GM19467 (cell line): ENCODE data around the gene GALR1.
"Not testable (repeated sequence)": the region's sequence is repeated elsewhere in the genome, so short reads cannot be mapped to it uniquely, and the experiment has no call there.

Source experiments
- ATAC-seq: cut with Tn5 transposase; IDR thresholded peaks from one replicate; pipeline ENCODE4 v1.9.1; 2021; ENCODE audit warnings: mild to moderate bottlenecking, moderate library complexity; ENCODE audit not compliant: unreplicated experiment

The GALR1 gene, protein sequence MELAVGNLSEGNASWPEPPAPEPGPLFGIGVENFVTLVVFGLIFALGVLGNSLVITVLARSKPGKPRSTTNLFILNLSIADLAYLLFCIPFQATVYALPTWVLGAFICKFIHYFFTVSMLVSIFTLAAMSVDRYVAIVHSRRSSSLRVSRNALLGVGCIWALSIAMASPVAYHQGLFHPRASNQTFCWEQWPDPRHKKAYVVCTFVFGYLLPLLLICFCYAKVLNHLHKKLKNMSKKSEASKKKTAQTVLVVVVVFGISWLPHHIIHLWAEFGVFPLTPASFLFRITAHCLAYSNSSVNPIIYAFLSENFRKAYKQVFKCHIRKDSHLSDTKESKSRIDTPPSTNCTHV

GRCh38 chr18:77249569-77250500, at the start of gene GALR1:
Gene GALR1 (plus strand): TSS chr18:77249848. CDS start chr18:77250549, 701 bp downstream.
- ATAC-seq = no peak

GRCh38 chr18:77201506-77201905, 48.1 kb upstream of the GALR1 start:
- no peak for ATAC-seq

DNA sequence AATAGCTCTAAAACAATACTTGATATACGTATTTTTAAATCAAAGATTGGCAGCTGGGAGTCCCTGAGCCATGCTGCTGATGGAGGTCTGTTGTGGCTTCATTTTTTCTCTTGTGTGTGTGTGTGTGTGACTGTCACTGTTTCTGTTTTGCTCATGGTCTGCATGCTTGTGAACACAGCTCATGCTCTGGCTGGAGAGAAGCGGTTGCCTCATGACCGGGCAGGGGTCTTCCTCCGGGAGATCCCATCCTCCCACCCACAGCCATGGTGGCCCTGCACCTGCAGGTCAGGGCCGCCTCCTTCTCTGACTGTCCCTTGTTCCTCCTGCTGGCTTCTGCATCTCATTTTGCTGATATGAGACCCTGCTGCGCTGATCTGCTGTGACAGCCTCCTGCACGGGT, 47.3 kb upstream of the GALR1 start:
- no peak for ATAC-seq

DNA sequence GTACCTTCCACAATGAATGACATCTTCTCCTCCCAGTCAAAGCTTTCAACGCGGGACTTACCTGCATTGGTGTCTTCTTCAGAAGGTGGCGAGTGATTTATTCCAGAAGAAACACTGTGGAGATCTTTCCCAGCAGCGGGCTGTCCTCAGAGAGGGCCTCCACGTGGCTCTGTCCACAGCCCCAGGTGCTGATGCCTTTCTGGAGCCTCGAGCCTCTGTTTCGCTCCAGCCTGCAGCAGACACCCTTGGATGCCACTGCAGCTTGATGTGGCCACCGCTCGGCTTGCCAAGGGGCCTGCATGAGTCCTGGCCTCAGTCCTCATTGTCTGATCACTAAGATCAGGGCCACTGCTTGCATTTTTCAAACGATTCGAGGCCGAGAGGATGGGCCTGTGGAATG, 46.6 kb upstream of the GALR1 start:
- ATAC-seq = no peak

DNA sequence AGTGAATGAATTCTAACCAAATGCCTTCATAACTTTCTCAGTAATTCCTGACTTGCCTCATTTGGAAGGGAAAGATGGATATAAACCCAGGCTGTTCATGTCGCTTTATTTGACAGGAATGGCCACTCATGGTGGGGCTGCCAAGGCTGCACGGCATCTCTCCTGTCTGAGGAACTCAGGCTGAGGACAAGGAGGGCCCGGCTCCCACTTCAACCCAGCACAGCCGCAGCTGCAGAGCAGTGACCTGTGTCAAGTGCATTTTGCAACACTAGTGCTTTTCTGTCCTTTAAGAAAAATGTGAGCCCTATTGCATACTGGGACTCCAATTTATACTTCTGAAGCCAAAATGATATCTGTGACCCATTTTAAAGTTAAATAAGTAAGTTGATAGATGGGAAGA, 45.8 kb upstream of the GALR1 start:
- ATAC-seq = no peak

DNA sequence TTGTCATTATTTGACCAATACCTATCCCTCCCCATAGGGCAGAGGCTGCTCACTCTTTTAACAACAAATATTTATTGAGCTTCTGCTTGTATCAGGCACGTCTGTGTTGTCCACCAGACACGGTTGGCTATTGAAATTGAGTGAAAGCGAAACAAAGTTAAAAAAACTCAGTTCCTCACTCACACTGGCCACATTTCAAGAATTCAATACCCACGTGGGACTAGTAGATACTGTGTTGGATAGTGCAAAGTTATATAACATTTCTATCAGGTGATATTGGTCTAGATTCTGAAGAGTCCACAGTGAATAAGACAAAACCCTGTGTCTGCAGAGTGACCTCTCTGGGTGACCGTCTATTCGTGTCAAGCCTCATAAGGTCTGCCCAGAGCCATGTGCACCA, 43.9 kb upstream of the GALR1 start:
- no peak for ATAC-seq

GRCh38 chr18:77206676-77207374, 42.8 kb upstream of the GALR1 start:
- no peak for ATAC-seq

DNA sequence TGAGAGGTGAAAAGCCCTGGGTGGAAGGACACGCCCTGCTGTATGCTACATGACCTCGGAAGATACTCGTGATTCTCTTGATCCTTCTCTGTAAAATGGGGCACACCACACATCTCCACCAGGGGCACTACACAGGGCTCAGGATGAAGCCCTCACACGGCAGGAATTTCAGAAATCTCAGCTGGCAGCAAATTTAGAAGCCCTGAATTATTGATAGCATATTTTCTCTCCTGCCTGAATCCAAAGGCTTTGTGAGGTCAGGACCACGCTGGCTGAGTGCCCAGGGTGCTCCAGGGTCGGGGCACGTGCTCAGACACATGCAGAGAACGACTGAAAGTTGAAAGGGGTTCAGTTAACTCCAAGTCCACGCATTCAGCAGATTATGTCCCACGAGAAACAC, 42.1 kb upstream of the GALR1 start:
- peak; percentile 45 for ATAC-seq

DNA sequence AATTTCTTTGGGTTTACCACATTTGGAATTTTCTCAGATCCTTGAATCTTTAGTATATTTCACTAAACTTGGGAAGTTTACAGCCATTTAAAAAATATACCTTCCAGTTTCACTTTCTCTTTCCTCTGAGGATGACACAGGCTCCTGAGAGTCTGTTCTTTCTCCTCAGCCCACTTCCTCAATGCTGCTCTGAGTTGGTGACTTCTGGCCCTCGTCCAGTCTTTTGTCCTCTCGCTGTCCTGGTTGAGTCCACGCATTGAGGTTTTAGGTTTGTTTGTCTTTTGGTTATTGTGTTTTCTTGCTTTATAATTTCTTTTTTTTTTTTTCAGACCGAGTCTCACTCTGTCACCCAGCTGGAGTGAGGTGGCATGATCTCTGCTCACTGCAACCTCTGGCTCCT, 40.7 kb upstream of the GALR1 start:
- ATAC-seq = peak; percentile 67

DNA sequence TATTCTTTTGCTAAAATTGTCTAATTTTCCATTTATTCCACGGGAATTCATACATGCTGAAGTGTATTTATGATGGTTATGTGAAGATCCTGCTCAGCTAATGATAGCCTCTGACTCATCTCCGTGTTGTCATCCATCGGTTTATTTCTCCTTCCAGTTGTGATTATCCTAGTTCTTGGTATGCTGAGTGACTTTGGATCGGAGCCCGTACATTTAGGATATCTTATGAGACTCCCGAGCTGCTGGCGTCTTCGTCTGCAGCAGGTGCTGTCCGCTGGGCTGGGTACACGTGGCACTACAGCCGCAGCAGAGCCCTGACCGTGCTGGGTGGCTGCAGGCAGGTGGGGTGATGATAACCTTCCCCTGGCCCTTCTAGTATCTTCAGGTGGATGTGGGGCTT, 40.1 kb upstream of the GALR1 start:
- no peak for ATAC-seq

- no peak for ATAC-seq
Measured at GRCh38 chr18:77210249-77210648, 39.4 kb upstream of the GALR1 start.

DNA sequence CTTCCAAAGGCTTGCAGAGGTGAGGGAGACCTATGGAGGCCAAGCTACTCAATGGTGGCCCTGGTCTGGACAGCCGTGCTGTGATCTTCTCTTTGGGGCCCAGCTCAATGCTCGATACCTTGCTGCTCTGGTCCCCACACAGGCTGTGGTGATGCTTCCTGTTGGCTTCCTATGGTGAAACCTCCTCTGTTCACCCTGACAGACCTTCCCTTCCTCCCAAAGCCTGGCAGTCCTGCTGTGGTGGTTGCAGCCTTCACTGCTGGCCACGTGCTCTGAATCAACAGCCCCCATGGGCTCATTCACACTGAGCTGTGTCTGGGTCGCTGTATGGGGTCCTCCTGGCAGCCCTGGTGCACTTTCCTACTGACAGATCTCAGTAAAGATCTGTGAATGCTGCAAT, 31.0 kb upstream of the GALR1 start:
- no peak for ATAC-seq

DNA sequence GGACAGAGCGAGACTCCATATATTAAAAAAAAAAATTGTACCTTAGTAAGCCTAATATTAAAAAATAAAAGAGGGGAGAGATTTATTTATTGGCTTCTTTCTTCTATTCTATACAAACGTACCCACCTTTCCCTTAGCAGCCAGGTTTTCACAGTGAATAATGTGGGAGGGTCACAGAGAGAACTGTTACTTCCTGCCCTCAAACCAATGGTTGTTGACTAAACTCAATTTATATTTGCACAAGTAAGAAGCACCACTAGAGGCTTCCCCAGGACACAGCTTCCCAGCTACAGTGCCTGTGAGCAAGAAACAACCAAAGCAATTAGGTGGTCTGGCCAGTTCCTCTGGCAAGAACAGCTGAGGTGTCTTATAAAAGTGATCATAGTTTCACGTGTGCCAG, 28.9 kb upstream of the GALR1 start:
- no peak for ATAC-seq

DNA sequence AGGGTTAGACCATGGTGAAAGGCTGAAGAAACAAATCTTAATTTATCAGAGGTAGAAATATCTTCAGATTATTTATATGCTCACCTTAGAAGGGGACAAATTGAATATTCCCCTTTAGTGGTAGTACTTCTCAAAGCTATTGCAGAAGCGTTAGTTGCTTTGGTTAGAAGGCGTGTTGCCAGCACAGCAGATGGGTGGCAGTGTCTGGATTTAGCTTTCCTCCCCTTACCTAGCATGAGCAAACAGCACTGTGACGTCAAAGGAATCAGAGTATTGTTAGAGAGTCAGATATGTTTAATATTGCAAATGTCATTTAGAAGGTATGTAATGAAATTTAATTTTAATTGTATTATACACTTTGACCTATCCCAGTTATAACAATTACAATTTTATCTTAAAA, 27.2 kb upstream of the GALR1 start:
- no peak for ATAC-seq

GRCh38 chr18:77223221-77223639, 26.4 kb upstream of the GALR1 start:
- ATAC-seq = no peak

GRCh38 chr18:77223653-77224052, 26.0 kb upstream of the GALR1 start:
- no peak for ATAC-seq

GRCh38 chr18:77230645-77231044, 19.0 kb upstream of the GALR1 start:
- no peak for ATAC-seq

DNA sequence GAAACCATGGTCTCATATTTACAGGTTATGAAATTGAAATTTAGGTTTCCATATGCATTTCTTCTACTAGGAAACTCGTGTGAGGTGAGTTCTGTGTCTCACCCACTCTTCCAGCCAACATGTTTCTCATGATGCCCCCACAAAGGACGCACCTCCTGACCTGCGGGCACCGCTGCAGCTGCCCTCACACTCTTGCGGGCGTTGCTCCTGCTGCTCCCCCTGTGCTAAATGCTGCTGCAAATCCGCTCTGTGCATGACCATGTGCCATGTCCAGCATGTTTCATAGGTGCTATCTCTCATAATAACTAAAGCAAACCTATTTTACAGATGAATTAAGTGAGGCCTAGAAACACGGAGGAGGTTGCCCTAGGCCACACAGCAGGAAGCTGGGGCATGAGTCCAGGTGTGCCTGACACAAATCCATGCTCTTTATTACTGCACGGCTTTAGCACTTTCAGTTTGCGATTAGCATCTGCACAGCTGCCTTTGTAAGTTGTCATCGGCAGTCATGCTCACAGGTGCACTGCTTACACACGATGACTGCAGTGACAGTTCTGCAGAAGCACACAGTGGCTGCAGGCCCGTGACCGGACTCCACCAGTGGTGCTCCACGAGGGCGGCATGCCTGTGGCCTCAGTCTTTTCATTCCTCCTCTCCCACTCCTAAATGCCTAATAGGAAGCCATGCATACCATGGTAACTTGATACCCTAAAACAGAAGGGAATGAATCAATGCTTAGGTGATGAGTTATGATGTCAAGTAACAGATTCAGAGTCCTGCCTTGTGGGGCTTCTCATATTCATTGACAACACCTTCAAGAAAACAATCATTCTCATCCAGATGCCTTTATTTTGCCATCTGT, 14.9 kb upstream of the GALR1 start:
- ATAC-seq = no peak

GRCh38 chr18:77239285-77239684, 10.4 kb upstream of the GALR1 start:
- not testable (repeated sequence) for ATAC-seq

DNA sequence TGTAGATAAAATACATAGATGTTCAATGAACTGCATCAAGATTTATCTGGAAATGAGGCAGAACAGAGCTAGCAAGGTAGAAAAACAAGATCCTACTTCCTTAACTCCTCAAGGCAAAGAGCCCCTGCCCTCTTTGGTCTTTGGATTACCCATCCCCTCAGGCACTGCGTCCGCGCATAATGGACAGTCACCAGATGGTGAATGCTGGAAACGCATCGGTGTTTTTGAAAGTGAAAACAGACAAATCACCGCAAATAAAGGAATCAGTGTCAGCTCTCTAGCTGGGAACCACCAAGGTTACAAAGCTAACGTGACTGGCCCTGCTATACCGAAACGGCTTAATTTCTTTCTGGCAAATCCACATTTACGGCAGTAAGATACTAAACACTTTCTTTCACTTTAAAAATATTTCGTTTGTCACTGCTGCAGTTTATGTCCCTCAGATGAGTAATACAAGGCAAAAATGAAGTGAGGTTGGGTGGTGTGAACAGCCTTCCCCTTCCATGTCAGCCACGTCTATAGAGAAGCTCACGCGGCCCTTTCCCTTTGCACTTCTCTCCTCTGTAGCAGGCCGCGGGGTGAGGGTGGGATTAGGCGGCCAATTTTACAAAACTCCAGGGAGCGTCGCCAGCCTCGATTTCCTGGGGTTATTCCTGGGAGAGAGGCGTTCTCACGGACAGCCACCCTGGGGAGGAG, 627 bp upstream of the GALR1 start:
- ATAC-seq = no peak
